ENCODE data around the gene TFAP2A. TPM values are rescaled to one million over a fixed set of nuclear protein-coding genes. Genes with fewer than 3 reads are reported as not detected.

The TFAP2A gene
- total RNA-seq, 2 donors from 2014 or later, result 0.78 TPM; not detected in 1

DNA sequence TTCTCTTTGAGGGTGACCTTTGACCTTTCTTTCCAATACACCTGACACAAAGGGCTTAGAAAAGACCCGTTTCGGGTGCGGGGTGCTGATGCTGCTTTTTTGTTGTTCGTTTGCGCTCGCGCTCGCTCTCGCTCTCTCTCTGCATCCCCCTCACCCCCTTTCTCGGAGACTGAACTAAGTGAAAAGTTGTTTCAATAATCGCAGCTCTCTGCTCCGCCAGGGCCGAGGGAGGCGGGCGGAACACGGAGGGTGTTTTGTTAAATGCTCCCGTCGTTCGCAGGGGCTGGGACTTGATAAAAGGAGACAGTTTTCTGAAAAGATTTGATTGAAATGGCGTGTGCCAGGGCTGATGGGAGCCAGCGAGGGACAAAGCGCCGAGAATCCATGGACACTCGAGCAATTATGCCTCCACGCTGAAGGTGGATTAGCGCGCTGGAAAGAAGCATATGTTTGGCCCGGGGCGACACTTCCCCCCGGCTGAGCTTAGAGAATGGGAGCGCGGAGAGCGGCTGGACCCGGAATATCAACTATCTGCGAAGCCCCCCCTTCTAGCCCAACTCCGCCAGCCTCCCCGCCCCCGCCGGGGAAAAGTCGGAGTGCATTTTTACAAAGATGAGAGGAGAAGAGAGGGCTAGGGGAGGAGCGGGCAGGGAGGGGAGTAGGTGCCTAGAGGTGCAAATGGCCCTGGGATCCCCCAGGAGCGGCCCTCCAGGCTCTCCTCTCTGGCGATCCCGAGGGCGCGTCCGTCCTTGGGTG, 25.0 kb downstream of the TFAP2A start:
- no peak for ATAC-seq (ENCODE audit: insufficient number of reproducible peaks, low FRiP score, low read depth)

DNA sequence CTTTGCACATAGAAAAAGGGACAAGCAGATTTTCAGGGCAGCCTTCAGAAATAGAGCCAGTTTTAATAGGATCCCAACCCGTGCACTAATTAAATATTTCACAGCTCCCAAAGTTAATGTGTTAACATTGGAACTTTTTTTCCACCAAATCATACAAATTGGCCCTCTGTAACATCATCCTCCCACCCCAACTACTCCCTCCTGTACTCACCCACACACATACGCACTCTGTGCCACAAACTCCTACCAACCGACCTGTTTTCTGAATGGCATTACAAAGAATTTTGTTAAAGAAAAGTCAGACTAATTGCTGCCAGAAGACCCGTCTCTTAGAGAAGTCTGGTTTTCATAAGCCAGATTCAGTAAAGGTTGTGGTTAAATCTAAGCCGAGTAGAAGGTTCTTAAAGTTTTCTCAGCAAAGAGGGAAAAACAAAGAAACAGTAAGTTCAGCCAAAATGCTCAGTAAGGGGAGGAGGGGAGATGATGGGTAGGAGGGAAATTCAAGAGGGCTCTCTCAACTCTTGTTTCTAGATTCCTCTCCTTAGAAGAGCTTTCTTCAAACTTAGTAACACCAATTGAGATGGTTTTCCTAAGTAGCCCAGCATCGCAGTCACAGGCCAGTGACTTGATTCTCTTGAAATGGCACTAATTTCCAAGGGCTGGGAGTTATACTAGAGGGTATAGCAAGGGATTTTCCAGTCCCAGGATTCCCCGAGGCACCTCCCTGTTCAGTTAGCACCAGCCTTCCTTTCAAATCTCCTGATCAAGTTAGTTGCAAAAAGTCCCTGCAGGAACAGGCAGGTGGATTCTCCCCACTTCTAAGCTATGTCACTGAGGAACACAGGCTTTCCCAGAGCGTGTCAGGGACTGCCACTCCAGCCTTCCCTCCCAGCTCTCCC, 27.9 kb downstream of the TFAP2A start:
- Histone ChIP-seq H3K27ac (no peak overlapping the region), H3K4me1 (ENCODE audit: control insufficient read depth in 1 of 2, low read depth in 2 of 2) (peaks cover 0 to 12% of the 10 kb centered on the region in 2 donors), H3K9me3 (no peaks in the 10 kb centered on the region), H3K4me3 (no peak overlapping the region), H3K36me3 (no peaks in the 10 kb centered on the region), H3K27me3 (replicated peaks; ENCODE audit: insufficient read depth) (peaks cover 46% of the 10 kb centered on the region)
- ATAC-seq (ENCODE audit: insufficient number of reproducible peaks, low FRiP score, low read depth) (no peak), DNase-seq (ENCODE audit: low spot score) (no peak)
- TF ChIP-seq, protein P1, sequence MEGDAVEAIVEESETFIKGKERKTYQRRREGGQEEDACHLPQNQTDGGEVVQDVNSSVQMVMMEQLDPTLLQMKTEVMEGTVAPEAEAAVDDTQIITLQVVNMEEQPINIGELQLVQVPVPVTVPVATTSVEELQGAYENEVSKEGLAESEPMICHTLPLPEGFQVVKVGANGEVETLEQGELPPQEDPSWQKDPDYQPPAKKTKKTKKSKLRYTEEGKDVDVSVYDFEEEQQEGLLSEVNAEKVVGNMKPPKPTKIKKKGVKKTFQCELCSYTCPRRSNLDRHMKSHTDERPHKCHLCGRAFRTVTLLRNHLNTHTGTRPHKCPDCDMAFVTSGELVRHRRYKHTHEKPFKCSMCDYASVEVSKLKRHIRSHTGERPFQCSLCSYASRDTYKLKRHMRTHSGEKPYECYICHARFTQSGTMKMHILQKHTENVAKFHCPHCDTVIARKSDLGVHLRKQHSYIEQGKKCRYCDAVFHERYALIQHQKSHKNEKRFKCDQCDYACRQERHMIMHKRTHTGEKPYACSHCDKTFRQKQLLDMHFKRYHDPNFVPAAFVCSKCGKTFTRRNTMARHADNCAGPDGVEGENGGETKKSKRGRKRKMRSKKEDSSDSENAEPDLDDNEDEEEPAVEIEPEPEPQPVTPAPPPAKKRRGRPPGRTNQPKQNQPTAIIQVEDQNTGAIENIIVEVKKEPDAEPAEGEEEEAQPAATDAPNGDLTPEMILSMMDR (IDR thresholded peaks at IDR 0.05), result no peak

More for the DNA sequence above, 25.0 kb downstream of the TFAP2A start:
- Histone ChIP-seq H3K9me3 (no peaks in the 10 kb centered on the region), H3K27me3 (replicated peaks; ENCODE audit: insufficient read depth) (peaks cover 30% of the 10 kb centered on the region), H3K36me3 (no peaks in the 10 kb centered on the region), H3K4me1 (ENCODE audit: control insufficient read depth in 1 of 2, low read depth in 2 of 2) (peaks cover 0 to 1% of the 10 kb centered on the region in 2 donors), H3K27ac (no peak overlapping the region), H3K4me3 (no peak overlapping the region)
- no peak for DNase-seq (ENCODE audit: low spot score)
- TF ChIP-seq, protein P1 (IDR thresholded peaks at IDR 0.05), result no peak

DNA sequence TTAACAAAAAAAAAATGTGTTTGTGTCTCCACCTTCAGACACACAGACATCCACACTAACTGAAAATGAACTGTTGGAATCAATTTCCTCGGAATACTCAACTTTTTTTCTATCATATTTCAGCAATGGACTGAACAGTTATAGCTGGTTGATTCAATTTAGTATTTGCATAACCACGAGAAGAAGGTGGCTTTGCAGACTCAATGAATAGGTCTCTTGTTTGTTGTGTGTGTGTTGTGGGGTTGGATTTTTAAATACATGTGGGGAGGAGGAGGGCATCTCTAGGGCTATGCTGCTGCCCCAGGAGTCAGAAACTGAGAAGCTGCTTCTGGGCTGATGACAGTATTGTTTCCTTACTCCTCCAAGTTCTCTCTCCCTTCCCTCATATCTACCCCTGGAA, 28.7 kb downstream of the TFAP2A start:
- Histone ChIP-seq H3K27ac (no peak overlapping the region), H3K9me3 (no peaks in the 10 kb centered on the region), H3K4me3 (no peak overlapping the region), H3K36me3 (no peaks in the 10 kb centered on the region), H3K27me3 (replicated peaks; ENCODE audit: insufficient read depth) (peaks cover 49% of the 10 kb centered on the region), H3K4me1 (ENCODE audit: control insufficient read depth in 1 of 2, low read depth in 2 of 2) (peaks cover 0 to 12% of the 10 kb centered on the region in 2 donors)
- DNase-seq (ENCODE audit: low spot score) (no peak), ATAC-seq (ENCODE audit: insufficient number of reproducible peaks, low FRiP score, low read depth) (no peak)
- TF ChIP-seq, protein P1 (IDR thresholded peaks at IDR 0.05), result no peak

DNA sequence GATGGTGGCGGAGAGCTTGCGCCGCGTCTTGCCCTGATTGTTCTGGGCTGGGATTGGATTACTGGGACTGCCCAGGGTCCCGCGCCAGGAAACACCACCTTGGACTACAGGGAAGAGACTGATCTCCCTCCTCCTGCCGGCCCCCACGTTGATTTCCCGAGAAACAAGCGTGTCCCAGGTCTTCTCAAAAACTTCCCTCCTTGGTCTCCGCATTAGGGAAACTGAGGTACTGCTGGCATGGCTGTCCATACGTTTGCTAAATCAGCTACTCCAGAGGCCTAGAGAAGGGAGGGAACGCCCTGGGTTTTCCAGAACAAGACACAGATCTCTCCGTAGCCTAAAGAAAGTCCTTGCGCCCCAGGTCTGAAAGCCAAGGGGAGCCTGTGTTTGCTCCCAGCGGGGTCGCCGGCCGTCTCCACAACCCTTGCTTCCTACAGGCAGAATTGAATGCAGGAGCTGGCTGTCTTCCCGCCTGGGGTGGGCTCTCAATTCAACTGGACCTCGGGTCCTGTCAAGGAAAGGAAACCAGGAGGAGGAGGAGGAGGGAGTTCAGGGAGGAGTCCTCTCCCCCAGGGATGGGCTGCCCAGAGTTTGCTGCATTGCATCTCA, 29.2 kb downstream of the TFAP2A start:
- H3K9me3 ChIP-seq, result no peaks in the 10 kb centered on the region
- DNase-seq (ENCODE audit: low spot score) (no peak), ATAC-seq (ENCODE audit: insufficient number of reproducible peaks, low FRiP score, low read depth) (no peak)
- peaks cover 52% of the 10 kb centered on the region for H3K27me3 ChIP-seq (replicated peaks; ENCODE audit: insufficient read depth)
- no peak overlapping the region for H3K27ac ChIP-seq
- H3K36me3 ChIP-seq, result no peaks in the 10 kb centered on the region
- TF ChIP-seq, protein P1 (IDR thresholded peaks at IDR 0.05), result no peak
- H3K4me3 ChIP-seq, result no peak overlapping the region
- H3K4me1 ChIP-seq (ENCODE audit: control insufficient read depth in 1 of 2, low read depth in 2 of 2), result peaks cover 0 to 12% of the 10 kb centered on the region in 2 donors

All from thoracic aorta (tissue), 2 donors.